ENCODE data around the gene PCBD1. TPM values are rescaled to one million over a fixed set of nuclear protein-coding genes. Genes with fewer than 3 reads are reported as not detected.

The PCBD1 gene
- polyA plus RNA-seq, 3 donors = 18.0 to 28.3 (median 21.3) TPM

- Mint-ChIP-seq H3K27me3 (ENCODE audit: low read depth in 3 of 3) (peaks cover 0 to 4% (median 0%) of the 10 kb centered on the region in 3 donors), H3K27ac (peak overlapping the region; percentile 20 to 92 (median 86)), H3K36me3 (peaks cover 63 to 66% of the 10 kb centered on the region in 2 donors), H3K4me1 (peaks cover 28% of the 10 kb centered on the region), H3K4me3 (no peak overlapping the region), H3K9me3 (peaks cover 0 to 2% (median 0%) of the 10 kb centered on the region in 7 donors)
- Histone ChIP-seq H3K4me1 (ENCODE audit: control insufficient read depth in 1 of 2, insufficient read depth in 2 of 2, low read length in 2 of 2) (peaks cover 19 to 21% of the 10 kb centered on the region in 2 donors), H3K27ac (ENCODE audit: low read depth in 1 of 2, low read length in 2 of 2) (no peak overlapping the region), H3K4me3 (replicated peaks in 1 of 3; ENCODE audit: low read depth in 2 of 3, low read length in 3 of 3) (no peak overlapping the region), H3K27me3 (ENCODE audit: control insufficient read depth in 2 of 2, insufficient read depth in 2 of 2, low read length in 2 of 2) (no peaks in the 10 kb centered on the region), H2AFZ (ENCODE audit: insufficient read depth, low read depth, low read length, poor library complexity, severe bottlenecking) (no peak overlapping the region), H3K4me2 (replicated peaks; ENCODE audit: extremely low read depth, low read length, poor library complexity, severe bottlenecking) (no peak overlapping the region), H4K20me1 (ENCODE audit: insufficient read depth, low read length) (no peaks in the 10 kb centered on the region), H3K79me2 (ENCODE audit: insufficient read depth, low read length) (no peaks in the 10 kb centered on the region), H3K36me3 (replicated peaks in 1 of 2; ENCODE audit: control insufficient read depth in 1 of 2, insufficient read depth in 2 of 2, low read length in 2 of 2) (peaks cover 10 to 46% of the 10 kb centered on the region in 2 donors), H3K9ac (ENCODE audit: insufficient read depth, low read length, poor library complexity, severe bottlenecking) (no peak overlapping the region), H3K9me3 (replicated peaks in 1 of 2; ENCODE audit: control insufficient read depth in 1 of 2, insufficient read depth in 1 of 2, low read length in 2 of 2) (no peaks in the 10 kb centered on the region)
- peak; percentile 44 to 73 (median 61) for DNase-seq
- WGBS (ENCODE audit: insufficient coverage) = 0% methylated on average over 3 of the region's 4 CpGs
- intact Hi-C loops (cut with micrococcal nuclease) = loop anchor here in 1 of 2 donors (5.0 kb wide), 1 partner anchor 34 kb away; no protein-coding TSS in a partner anchor
- TF ChIP-seq CTCF (IDR thresholded peaks at IDR 0.05) = no peak
Measured at GRCh38 chr10:70866424-70866823, 21.9 kb downstream of the PCBD1 start.

- H3K36me3 ChIP-seq (replicated peaks in 1 of 2; ENCODE audit: control insufficient read depth in 1 of 2, insufficient read depth in 2 of 2, low read length in 2 of 2) = peaks cover 15 to 46% of the 10 kb centered on the region in 2 donors
- no CpG with 5 or more reads among the region's 1 CpG for WGBS (ENCODE audit: insufficient coverage)
Measured at GRCh38 chr10:70864935-70865334, 23.4 kb downstream of the PCBD1 start.

More at GRCh38 chr10:70864935-70865334, 23.4 kb downstream of the PCBD1 start:
- no peak for DNase-seq
- Histone ChIP-seq H3K9me3 (replicated peaks in 1 of 2; ENCODE audit: control insufficient read depth in 1 of 2, insufficient read depth in 1 of 2, low read length in 2 of 2) (no peaks in the 10 kb centered on the region), H3K27me3 (ENCODE audit: control insufficient read depth in 2 of 2, insufficient read depth in 2 of 2, low read length in 2 of 2) (no peaks in the 10 kb centered on the region), H3K79me2 (ENCODE audit: insufficient read depth, low read length) (no peaks in the 10 kb centered on the region), H3K4me3 (replicated peaks in 1 of 3; ENCODE audit: low read depth in 2 of 3, low read length in 3 of 3) (no peak overlapping the region), H3K4me1 (ENCODE audit: control insufficient read depth in 1 of 2, insufficient read depth in 2 of 2, low read length in 2 of 2) (peaks cover 19 to 21% of the 10 kb centered on the region in 2 donors), H2AFZ (ENCODE audit: insufficient read depth, low read depth, low read length, poor library complexity, severe bottlenecking) (no peak overlapping the region), H3K4me2 (replicated peaks; ENCODE audit: extremely low read depth, low read length, poor library complexity, severe bottlenecking) (no peak overlapping the region), H4K20me1 (ENCODE audit: insufficient read depth, low read length) (no peaks in the 10 kb centered on the region), H3K9ac (ENCODE audit: insufficient read depth, low read length, poor library complexity, severe bottlenecking) (no peak overlapping the region), H3K27ac (ENCODE audit: low read depth in 1 of 2, low read length in 2 of 2) (no peak overlapping the region)
- Mint-ChIP-seq H3K27ac (peak overlapping the region in 1 of 7 donors; percentile 61), H3K27me3 (ENCODE audit: low read depth in 3 of 3) (peaks cover 0 to 4% (median 0%) of the 10 kb centered on the region in 3 donors), H3K36me3 (peaks cover 61 to 67% of the 10 kb centered on the region in 2 donors), H3K4me1 (peaks cover 28% of the 10 kb centered on the region), H3K9me3 (peaks cover 0 to 2% (median 0%) of the 10 kb centered on the region in 7 donors), H3K4me3 (no peak overlapping the region)
- TF ChIP-seq CTCF (IDR thresholded peaks at IDR 0.05) = no peak
- intact Hi-C loops (cut with micrococcal nuclease) = loop anchor here in 1 of 2 donors (5.0 kb wide), 1 partner anchor 33 kb away; no protein-coding TSS in a partner anchor
